ENCODE results near the gene CEP85L. TPM values are rescaled to one million over a fixed set of nuclear protein-coding genes. Genes with fewer than 3 reads are reported as not detected.

Gene CEP85L
- total RNA-seq, 1 experiment from 2014 or later = 4.9 TPM

DNA sequence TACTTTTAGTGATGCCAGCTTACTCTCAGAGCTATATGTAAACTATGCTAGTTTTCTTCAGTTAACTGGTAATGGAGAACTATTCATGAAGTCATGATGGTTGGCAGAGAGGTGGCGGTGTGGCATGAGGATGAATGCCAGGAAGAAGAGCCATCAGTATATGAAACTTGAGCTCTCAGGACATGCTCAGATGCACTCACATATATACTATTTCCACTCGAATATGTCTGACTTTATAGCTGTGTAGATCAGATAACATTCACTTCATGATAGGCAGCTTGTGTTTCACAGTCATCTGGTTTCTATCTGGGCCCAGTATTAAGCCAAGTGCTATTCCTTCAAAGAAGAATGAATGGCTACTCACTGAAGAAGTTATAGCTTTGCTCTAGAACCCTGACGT is 46.2 kb upstream of the CEP85L start:
- H3K36me3 ChIP-seq (ENCODE audit: control insufficient read depth in 1 of 2, insufficient read depth in 2 of 2, low read length in 2 of 2) = no peaks in the 10 kb centered on the region
- CTCF ChIA-PET = no interaction called here
- intact Hi-C loops (cut with micrococcal nuclease) = no loop called here
- H2AFZ ChIP-seq (ENCODE audit: low read depth, low read length, poor library complexity, severe bottlenecking) = no peak overlapping the region
- DNase-seq (ENCODE audit: low read depth, low spot score) (no peak), ATAC-seq (no peak)
- no peaks in the 10 kb centered on the region for H3K27me3 ChIP-seq (ENCODE audit: insufficient read depth, low read length)
- POLR2A ChIA-PET = no interaction called here
- RAD21 ChIA-PET (ENCODE audit: low non-redundant PET in 1 of 2, low total read pairs in 2 of 2, uncharacterized antibody in 2 of 2, unreplicated experiment in 2 of 2) = no interaction called here
- no peak overlapping the region for H3K4me2 ChIP-seq (ENCODE audit: low read length)
- no peaks in the 10 kb centered on the region for H4K20me1 ChIP-seq (ENCODE audit: insufficient read depth)
- no peaks in the 10 kb centered on the region for H3K4me1 ChIP-seq (ENCODE audit: control insufficient read depth in 1 of 2, insufficient read depth in 2 of 2, low read length in 2 of 2)
- BruUV-seq (replicated peaks) = no TSS peak
- TF ChIP-seq POLR2AphosphoS5 (IDR thresholded peaks at IDR 0.05; ENCODE audit: low read depth, low read length) (no peak), RAD21 (IDR thresholded peaks at IDR 0.05; ENCODE audit: low read depth) (0 out of 2 replicates have a peak, but pooled peaks have one; percentile 4)
- no peak overlapping the region for H3K27ac ChIP-seq (ENCODE audit: low read depth, low read length)
- no peaks in the 10 kb centered on the region for H3K9me2 ChIP-seq (ENCODE audit: insufficient read depth)
- H3K9me3 ChIP-seq (ENCODE audit: control insufficient read depth in 1 of 2, insufficient read depth in 1 of 2, low read depth in 1 of 2, low read length in 2 of 2) = no peaks in the 10 kb centered on the region
- no peaks in the 10 kb centered on the region for H3K79me2 ChIP-seq (ENCODE audit: insufficient read depth, low read length)
- no peak overlapping the region for H3K4me3 ChIP-seq (replicated peaks in 1 of 2; ENCODE audit: low read depth in 1 of 2, low read length in 2 of 2)
- H3K9ac ChIP-seq (ENCODE audit: low read length) = no peak overlapping the region

DNA sequence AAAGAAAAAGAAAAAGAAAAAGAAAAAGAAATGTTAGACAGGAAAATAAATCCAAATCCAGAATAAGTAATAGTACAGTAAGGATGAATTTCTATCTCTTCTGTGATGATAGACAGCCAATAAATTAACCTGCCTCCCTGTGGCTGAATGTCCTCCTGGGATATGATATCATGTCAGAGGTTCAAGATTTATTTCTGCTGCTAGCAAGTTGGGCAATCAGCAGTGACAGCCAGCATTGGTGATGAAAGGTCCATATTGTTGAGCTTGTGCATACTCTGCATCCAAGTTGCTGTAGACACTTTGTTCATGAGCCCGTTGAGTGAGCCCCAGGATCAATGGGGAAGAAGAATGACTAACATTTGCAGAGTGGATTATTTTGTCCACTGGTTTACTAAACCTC is 44.9 kb upstream of the CEP85L start:
- no peaks in the 10 kb centered on the region for H3K4me1 ChIP-seq (ENCODE audit: control insufficient read depth in 1 of 2, insufficient read depth in 2 of 2, low read length in 2 of 2)
- no peaks in the 10 kb centered on the region for H3K27me3 ChIP-seq (ENCODE audit: insufficient read depth, low read length)
- BruUV-seq (replicated peaks) = no TSS peak
- H3K9me3 ChIP-seq (ENCODE audit: control insufficient read depth in 1 of 2, insufficient read depth in 1 of 2, low read depth in 1 of 2, low read length in 2 of 2) = no peaks in the 10 kb centered on the region
- H3K36me3 ChIP-seq (ENCODE audit: control insufficient read depth in 1 of 2, insufficient read depth in 2 of 2, low read length in 2 of 2) = no peaks in the 10 kb centered on the region
- intact Hi-C loops (cut with micrococcal nuclease) = no loop called here
- no peak overlapping the region for H3K27ac ChIP-seq (ENCODE audit: low read depth, low read length)
- DNase-seq (ENCODE audit: low read depth, low spot score) = no peak
- no peak overlapping the region for H2AFZ ChIP-seq (ENCODE audit: low read depth, low read length, poor library complexity, severe bottlenecking)
- ChIA-PET CTCF (no interaction called here), POLR2A (no interaction called here), RAD21 (ENCODE audit: low non-redundant PET in 1 of 2, low total read pairs in 2 of 2, uncharacterized antibody in 2 of 2, unreplicated experiment in 2 of 2) (no interaction called here)
- H3K9ac ChIP-seq (ENCODE audit: low read length) = no peak overlapping the region
- no peaks in the 10 kb centered on the region for H3K9me2 ChIP-seq (ENCODE audit: insufficient read depth)
- H4K20me1 ChIP-seq (ENCODE audit: insufficient read depth) = no peaks in the 10 kb centered on the region
- no peak overlapping the region for H3K4me2 ChIP-seq (ENCODE audit: low read length)
- no peak for ATAC-seq
- H3K4me3 ChIP-seq (replicated peaks in 1 of 2; ENCODE audit: low read depth in 1 of 2, low read length in 2 of 2) = no peak overlapping the region
- no peaks in the 10 kb centered on the region for H3K79me2 ChIP-seq (ENCODE audit: insufficient read depth, low read length)
- no peak for TF ChIP-seq ZBTB33 (IDR thresholded peaks at IDR 0.05; ENCODE audit: extremely low read depth, insufficient replicate concordance, low read length)
- TF ChIP-seq REST (IDR thresholded peaks at IDR 0.05; ENCODE audit: low read depth) = no peak
- no peak for TF ChIP-seq ZFX (IDR thresholded peaks at IDR 0.05)
- no peak for TF ChIP-seq ELF1 (IDR thresholded peaks at IDR 0.05; ENCODE audit: borderline replicate concordance, low read depth)
- TF ChIP-seq TCF7L2 (IDR thresholded peaks at IDR 0.05; ENCODE audit: borderline replicate concordance, extremely low read depth, insufficient read depth, insufficient read length) = no peak
- TF ChIP-seq EGR1 (IDR thresholded peaks at IDR 0.05; ENCODE audit: low read depth) = no peak
- no peak for TF ChIP-seq EZH2 (IDR thresholded peaks at IDR 0.05)
- TF ChIP-seq SIN3A (IDR thresholded peaks at IDR 0.05; ENCODE audit: low read depth) = no peak
- TF ChIP-seq FOSL1 (IDR thresholded peaks at IDR 0.05; ENCODE audit: low read depth) = no peak
- TF ChIP-seq CTCF (IDR thresholded peaks at IDR 0.05 in 2 of 3, conservative IDR thresholded peaks at IDR 0.05 in 1 of 3; ENCODE audit: borderline replicate concordance in 1 of 3, insufficient read depth in 1 of 3, low read depth in 2 of 3, low read length in 2 of 3) = no peak
- no peak for TF ChIP-seq POLR2AphosphoS5 (IDR thresholded peaks at IDR 0.05; ENCODE audit: low read depth, low read length)
- TF ChIP-seq, protein P1, sequence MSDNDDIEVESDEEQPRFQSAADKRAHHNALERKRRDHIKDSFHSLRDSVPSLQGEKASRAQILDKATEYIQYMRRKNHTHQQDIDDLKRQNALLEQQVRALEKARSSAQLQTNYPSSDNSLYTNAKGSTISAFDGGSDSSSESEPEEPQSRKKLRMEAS (IDR thresholded peaks at IDR 0.05) = no peak

Measured in HCT116 (cell line).